A172 (cell line): ENCODE measurements around the gene DAGLA. TPM values are rescaled to one million over a fixed set of nuclear protein-coding genes. Genes with fewer than 3 reads are reported as not detected.

Source experiments
- DNase-seq: peaks from one replicate; pipeline ENCODE4 v3.0.0-alpha.2; 2015; ENCODE audit warnings: low spot score
- total RNA-seq: library from RNA; depleted of rRNA; stranded (reverse); fragments of >200 nt; shearing (Covaris generic); gene quantifications from 2 replicates; pipeline ENCODE4 v1.2.3, GENCODE V29; 2014

Gene DAGLA
- total RNA-seq, 1 experiment from 2014 or later: 0.09 TPM

DNA sequence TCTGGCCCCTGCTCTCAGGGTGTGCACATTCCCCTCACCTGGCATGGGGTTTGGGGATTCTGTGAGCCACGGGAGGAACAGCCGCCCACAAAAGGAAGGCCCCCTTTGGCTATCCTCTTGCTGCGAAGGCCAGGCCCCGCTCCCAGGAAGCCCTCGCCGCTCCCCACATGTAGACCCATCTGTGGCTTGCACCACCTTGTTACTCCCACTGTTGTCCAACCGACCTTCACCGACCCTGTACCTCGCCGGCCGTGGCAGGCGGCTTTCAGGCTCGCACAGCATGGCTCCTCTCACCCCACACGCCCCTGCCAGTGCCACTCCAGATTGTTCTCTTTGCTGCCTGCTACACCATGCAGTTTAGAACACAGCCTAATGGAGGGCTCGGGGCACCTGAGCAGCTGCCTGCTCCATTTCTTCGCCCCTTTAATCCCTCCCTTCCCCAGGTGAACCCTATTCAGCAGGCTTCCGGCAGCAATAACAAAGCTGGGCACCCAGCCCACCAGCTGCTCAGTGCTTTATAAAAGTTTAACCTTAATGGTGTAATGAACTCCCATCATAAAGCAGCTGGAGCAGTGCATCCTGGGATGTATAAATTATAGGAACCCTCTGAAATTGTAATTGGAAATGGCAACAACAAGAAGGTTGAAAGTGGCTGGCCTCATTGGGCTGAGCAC is 10.7 kb downstream of the DAGLA start:
- no peak for DNase-seq

DNA sequence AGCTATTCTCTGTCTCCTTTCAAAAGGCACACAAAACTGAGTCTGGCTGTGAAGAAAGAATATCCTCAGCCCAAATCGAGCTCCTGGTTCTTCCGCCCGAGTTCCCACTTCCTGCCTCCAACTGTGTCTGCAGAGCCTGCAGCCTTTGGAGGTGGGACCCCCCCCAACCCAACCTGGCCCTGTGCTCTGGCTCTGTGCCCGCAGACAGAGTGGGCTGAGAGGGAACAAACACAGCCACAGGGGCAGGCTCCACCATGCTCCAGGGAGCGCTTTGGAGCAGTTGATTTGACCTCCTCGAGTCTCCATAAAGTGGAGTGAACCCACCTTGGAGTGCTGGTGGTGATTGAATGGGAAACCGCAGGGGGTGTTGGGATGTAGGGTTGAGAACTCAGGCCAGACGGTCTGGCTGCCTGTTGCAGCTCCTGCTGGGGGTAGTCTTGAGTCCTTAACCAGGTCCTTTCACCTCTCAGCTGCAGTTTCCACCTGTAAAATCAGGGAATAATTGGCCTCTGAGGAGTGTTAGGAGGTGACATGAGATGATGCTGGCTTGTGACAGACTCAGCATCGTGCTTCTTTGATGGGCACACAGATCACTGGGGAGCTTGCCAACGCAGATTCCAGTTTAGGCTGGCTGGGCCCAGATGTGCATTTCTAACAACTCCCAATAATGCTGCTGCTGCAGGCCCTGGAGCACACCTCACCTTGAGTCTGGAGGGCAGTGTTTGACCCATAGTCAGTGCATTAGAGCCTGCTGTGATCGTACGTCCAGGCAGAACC is 11.4 kb downstream of the DAGLA start:
- DNase-seq: no peak

DNA sequence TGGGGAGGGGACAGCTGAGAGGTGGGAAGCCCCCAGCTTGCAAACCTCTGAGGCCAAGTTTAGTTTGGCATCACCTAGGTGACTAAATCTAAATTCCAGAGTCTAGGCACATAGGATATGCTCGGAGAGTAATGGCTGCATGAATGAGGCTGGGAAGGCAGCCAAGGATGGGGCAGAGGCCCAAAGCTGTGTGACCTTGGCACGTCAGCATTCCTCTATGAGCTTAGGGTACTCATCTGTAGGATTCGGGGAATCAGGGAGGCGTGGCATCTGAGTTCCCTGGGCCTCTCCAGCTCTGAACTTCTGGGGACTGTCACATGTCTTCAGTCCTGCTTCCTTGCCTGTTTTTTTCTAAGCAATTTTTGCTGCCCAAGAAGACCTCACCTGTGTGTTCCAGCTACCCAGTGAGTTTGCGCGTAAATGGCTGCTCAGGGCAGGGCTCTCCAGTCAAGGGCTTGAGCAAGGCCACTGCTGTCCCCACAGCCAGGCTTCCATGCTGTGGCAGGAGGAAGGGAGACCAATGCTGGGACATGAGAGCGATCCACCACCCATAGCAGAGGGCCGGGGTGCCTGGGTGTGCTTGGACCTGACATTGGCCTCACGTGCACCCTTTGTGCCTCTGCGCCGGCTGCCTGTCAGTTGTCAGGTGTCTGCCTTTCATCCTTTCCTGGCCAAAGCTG is 13.9 kb downstream of the DAGLA start:
- DNase-seq: no peak

DNA sequence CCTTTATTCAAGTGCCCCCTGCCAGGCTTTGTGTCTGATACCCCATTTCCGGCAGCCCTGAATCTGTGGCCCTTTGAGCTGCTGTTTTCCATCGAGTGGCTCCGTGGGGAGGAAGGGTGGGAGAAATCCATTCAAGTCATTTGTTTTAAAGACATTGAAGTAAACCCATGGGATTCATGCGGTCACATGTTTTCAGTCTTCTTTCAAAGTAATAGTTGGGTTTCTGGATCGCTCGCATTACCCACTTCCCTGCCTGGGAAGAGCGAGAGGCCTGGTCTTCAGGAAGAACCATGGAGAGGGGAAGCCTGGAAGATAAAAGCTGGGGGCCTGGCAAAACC is 14.4 kb downstream of the DAGLA start:
- no peak for DNase-seq

DNA sequence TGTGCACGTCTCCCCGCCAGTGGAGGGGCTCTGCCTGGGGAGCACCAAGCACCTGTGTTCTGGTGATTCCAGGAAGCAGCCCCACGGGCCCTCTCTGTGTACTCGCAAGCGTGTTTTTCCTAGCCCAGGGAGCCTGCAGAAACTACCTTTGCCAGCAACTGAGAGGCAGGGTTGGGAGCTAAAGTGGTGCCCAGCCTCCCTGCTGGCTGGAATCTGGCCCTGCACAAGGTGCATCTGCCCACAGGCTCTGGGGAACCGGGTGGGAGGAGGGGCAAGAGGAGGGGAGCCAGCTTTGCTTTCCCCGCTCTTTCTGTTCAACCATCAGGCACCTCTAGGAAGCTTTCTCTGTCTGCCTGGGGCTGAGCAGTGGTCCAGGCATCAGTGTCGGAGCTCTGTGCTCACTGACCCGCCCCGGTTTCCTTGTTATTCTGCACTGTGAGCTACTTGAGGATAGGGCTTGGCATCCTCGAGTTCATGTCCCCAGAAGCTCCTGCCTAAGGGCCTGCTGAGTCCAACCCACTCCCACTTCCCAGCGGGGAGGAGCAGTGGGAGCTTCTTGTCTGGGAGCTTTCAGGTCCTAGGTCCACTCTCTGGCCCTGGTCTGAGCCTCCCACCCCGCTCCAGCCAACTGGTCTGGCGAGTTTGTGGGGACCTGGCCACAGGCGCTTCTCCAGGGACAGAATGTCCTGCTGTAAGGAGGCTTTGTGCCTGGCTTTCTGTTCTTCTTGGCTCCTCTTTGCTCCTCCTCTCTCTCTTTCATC is 14.9 kb downstream of the DAGLA start:
- no peak for DNase-seq

DNA sequence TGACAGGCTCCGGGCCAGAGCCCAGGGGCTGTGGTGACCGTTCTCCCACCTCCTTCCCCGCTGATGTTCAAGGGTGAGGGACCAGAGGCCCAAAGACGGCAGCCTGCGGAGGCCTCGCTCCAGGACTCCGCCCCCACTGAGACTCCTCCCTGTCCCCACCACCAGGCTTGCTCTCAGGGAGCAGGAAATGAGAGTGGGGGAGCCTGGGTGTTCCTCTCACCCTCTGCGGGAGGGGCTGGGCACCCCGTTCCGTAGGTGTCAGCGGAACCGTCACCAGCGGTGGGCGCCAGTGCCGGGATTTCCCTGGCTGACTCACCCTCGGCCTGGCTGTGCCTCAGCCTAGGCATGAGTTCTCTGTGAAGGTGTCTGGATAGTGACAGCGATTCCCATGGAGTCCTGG is 15.7 kb downstream of the DAGLA start:
- DNase-seq: peak; percentile 92

DNA sequence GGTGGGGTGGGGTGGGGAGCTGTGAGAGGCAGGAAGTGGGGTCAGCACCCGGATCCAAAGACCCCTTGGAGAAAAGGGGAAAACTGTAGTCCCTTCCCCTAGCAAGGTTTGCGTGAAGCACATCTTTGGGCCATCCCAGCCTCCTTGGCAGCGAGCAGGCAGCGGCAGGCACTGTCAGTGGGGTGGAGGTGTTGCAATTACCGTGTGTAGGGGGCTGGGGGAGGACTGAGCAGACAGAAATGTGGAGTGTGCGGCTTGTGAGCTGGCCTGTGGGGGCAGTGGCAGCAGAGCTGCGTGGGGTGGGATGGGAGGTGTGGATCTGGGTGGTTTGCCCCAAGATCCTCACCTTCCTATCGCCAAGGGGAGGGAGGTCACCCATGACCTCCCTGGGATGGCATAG is 16.4 kb downstream of the DAGLA start:
- no peak for DNase-seq

DNA sequence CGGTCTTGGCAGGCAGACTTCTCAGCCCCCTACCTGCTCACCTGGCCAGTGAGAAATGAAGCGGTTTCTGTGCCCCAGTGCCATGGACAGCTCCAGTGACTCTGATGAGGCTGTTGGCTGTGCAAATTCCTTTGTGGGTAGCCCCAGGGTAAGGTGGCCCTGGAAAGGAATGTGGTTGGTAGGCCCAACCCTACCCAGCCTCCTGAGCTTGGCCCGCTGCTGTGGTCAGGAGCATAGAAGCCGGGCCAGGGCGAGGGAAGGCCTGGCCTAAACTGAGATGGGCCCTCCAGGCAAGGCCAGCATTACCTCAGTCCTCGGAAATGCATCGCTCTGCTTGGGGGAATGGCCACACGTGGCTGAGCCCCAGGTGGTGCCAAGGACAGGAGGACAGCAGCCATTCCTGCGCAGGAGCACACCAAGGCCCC is 16.9 kb downstream of the DAGLA start:
- peak; percentile 80 for DNase-seq

DNA sequence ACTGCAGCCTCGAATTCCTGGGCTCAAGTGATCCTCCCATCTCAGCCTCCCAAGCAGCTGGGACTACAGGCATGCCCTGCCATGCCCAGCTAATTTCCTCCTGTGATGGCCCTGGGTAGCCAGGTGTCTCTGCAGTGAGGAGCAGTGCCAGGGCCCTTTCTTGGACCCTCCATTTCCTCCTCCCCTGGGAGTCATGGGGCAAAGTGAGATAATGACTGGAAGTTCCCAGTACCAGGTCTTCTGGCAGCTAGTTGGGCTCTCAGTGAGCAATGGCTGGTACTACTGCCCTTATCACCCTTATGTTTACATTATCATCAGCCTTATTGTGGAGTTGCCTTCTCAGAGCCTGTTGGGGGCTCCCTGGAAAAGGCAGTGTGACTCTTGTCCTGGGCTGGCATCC is 17.6 kb downstream of the DAGLA start:
- DNase-seq: no peak

DNA sequence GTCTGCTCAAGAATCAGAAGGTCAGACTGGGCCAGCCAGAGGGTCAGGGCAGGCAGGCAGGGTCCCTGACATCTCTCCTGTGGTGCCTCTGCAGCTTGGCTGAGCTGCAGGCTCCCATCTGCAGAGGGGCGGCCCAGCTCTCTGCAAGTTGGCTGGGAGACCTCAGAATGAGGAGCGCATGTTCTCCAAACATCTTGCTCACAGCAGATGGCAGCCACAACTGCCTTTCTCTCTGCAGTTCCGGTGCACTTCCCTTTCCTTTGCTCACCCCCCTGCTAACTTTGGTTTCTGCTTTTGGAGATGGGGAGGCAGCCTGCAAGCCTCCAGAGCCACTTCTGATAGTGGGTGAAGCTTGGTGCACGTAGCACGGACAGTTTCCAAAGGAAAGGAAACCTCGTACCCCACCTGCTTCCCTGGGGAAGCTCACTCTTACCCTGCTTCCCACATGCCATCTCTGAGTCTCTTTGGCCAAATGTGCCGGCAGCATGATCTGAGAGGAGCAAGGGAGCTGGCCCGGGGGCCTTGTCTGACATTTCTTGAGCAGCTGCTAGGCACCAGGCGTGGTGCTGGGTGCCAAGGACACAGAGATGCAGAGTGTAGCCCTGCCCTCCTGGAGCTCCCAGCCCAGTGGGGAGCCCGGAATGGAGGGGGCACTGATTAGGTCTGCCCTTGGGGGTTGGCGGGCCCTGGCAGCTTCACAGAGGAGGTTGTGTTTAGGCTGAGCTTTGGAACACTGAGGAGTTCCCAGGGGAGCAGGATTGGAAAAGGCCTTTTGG is 18.2 kb downstream of the DAGLA start:
- no peak for DNase-seq

DNA sequence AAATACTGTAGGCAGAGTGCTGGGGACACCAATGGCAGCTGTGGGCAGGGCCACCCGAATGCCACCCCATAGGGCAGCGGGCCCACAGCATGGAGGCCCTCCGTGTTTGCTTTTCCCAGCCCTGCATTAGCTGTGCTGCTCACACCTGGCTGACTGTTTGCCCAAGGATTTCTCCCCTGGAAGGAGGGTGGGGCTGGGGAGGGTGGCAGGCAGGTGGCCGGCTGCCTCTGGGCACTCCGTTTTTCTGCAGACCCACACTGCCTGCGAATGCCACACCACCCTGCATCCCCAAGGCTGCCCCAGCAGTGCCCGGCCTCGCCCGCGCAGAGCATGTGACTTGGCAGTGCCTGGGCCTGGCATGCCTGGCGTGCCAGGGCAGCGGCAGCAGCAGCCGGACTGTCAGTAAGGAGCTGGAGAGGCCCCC is 19.6 kb downstream of the DAGLA start:
- no peak for DNase-seq

DNA sequence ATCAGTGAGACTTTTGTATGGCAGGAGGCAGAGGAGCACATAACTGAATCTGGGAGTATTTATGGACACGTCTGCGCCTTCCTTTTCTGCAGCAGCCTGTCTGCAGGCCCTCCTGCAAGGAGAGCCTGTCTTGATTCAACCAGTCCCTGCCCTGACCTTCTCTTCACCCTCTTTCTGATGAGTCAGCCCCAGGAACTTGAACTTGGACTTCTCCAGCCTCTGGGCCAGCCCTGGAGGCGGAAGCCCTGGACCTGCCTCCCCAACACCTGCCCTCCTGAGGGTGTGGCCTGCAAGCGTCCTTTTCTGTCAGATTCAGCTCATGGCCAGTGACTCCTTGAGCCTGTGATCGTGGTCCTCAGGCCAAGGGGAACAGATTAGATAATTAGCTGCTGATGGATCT is 20.0 kb downstream of the DAGLA start:
- DNase-seq: peak; percentile 90

DNA sequence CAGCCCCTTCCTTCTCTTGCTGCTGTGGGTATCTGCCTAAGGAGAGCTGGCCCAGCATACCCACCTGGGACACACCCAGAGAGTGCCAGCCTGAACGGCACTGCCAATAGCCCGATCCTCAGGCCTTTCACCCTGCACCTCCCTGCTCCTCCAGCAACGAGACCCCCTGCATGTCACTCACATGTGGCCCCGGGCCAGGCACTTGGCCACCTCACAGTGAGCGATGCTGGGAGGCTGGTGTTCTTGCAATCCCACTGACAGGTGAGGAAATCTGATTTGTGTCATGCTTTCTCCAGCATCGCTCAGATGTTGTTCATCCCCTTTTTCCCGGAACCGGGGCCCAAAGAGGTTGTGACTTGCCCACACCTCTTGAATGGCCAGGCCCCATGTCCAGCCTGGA is 20.5 kb downstream of the DAGLA start:
- no peak for DNase-seq

DNA sequence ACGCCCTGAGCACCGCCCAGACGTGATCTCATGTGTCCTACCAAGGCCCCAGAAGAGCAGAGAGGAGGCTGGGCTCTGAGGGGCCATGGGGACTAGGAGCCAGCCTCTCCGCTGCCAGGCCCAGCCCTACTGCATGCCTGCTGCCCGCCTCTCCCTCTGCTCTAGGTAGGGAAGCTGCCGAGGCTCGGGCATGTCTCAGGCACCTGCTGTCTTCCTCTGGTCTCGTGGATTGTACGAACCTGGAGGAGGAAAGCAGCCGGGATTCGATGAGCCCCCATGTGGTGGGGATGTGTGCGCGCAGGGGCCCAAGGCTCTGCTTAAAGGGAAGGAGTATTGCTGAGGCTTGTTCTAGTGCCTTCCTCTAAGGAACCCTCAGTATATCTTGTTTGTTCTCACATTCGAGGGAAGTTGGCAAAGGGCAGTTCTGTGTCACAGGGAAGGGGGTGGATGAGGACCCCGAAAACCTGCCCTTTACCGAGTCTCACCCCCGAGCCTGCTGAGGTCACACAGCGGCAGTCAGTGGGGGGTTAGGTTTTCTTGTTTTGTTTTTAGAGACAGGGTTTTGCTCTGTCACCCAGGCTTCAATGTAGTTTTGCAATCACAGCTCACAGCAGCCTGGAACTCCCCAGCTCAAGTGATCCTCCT is 21.2 kb downstream of the DAGLA start:
- no peak for DNase-seq

DNA sequence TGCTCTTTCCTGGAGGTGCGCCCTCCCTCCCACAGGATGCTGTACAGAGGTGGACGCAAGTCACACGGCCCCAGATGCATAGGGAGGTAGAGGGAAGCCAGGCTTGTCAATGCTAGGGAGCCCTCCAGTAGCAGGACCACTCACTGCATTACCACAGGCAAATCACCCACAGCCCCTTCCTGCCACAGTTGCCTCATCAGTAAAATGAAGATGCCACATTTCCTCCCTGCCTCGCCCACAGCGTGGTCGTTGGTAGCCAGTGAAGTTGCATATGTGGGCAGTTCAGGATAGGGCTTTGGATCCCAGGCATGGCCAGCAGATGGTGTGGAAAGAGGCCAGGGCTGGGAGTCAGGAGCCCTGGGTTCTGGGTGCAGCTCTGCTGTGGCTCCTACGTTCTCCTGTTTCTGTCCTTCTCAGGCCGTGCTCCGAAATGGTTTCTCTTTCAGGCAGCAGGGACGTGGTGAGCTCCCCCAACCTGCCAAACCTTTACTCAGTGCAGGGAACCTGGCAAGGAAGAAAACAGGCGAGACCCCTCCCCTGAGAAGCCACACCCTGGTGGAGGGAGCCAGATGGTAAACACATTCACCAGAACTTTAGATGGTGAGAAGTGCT is 22.6 kb downstream of the DAGLA start:
- no peak for DNase-seq

DNA sequence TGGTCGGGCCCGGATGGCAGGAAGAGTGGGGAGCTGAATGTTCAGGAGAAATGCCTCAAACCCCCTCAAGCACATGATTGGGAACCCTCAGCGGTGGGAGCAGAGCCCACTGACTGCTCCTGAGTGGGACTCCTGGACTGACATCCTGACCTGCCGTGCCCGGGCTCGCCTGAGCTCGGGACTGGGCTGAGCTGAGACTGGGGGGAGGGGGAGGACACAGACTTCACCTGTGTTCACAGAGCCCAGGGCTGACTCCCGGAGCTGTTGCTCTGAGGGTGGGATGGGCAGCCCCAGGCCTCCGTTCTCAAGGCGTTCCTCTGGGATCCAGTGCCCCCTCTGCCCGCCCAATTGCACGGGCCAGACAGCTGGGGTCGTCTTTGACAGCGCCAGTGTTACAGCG is 24.6 kb downstream of the DAGLA start:
- no peak for DNase-seq

DNA sequence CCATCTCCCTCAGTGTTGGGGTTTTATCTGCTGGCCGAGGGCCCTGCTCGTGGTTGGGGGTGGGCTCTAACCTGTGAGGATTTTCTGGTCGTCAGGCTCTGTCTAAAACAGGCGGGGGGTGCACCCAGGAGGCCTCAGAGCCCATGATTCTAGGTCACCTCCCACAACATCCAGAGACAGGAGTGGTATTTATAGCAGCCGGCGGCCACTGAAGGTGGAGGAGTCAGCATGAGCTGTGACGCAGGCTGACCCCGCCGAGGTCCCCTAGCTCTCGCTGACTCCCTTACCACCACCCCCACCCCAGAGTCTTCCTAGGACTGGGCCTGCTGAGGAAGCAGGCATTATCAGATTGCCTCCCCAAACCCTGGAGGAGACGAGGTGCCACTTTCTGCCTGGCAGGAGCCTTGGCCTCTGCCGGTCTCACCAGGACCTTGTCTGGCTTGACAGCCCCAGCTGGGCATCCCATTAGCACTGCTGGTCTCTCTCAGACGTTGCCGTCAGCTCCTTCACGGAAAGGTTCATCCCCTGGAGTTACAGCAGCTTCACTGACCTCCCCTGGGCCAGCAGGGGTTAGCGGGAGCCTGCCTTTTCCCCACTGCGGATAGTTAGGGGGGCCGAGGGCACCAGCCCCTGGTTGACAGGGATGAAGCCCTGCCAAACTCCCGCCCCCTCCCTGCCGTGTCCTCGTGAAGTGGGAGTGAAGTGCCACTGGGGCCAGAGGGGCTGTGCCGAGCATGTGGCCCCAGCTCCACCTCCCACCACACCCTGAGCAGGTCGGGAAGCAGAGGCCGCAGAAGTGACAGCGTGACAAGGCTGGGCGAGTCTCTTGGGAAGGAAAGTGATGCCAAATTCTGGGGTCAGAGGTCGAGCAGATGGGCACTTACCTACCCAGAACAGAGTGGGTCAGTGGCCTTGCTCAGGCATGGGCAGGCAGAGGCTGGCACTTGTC is 26.5 kb downstream of the DAGLA start:
- no peak for DNase-seq

DNA sequence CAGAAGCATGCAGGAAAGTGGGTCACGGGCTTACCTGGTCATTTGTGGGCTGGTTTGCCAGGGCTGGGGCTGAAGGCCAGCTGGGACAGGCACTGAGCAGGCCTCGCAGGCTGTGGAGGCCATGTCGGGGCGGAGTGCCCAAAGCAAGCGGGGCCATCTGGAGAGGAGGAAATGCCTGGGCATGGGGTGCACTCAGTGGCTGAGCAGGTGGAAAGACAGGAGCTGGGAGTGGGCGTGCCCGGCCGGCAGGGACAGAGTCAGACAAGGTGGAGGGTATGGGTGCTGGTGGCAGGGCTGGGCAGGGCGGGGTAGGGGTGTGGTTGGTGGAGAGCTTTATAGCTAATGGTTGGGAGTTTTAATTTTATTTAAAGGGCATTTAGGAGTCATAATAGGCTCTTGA is 27.4 kb downstream of the DAGLA start:
- no peak for DNase-seq

DNA sequence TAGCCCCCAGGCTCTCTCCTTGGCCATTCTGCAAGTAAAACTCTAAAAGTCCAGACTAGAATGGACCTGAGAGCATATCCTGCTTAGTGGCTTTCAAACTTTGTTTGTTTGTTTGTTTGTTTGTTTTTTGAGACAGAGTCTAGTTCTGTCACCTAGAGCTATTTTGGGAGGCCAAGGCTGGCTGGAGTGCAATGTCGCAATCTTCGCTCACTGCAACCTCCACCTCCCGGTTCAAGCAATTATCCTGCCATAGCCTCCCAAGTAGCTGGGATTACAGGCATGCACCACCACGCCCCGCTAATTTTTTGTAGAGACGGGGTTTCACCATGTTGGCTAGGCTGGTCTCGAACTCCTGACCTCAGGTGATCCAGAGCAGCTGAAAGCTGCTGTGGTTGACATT is 28.9 kb downstream of the DAGLA start:
- no peak for DNase-seq
